GM12891 (cell line): Measurements from ENCODE around the gene SPOCK1.

ENCODE experiments used
- DNase-seq: peaks from one replicate; pipeline ENCODE4 v3.0.0; 2011; ENCODE audit warnings: low spot score; ENCODE audit not compliant: insufficient read length
- FAIRE-seq: peaks from 2 replicates; lab custom pipeline; 2011; peaks lifted over from hg19 to GRCh38; lab: Jason Lieb, UNC
- PAX5 ChIP-seq: IDR thresholded peaks from 2 replicates; pipeline ENCODE4 v1.6.1; 2011; ENCODE audit warnings: low read length, moderate library complexity, mild to moderate bottlenecking; ENCODE audit not compliant: insufficient read depth, severe bottlenecking
- POLR2A ChIP-seq: IDR thresholded peaks from 2 replicates; pipeline ENCODE4 v1.6.1; 2011; ENCODE audit warnings: low read depth, low read length, control low read depth
- POLR2AphosphoS5 ChIP-seq: IDR thresholded peaks from 2 replicates; pipeline ENCODE4 v1.6.1; 2011; ENCODE audit warnings: low read depth, low read length, control low read depth
- POU2F2 ChIP-seq: IDR thresholded peaks from 2 replicates; pipeline ENCODE4 v1.6.1; 2011; ENCODE audit warnings: low read depth, mild to moderate bottlenecking, control low read depth, low read length, moderate library complexity
- SPI1 ChIP-seq: IDR thresholded peaks from 2 replicates; pipeline ENCODE4 v1.6.1; 2011; ENCODE audit warnings: low read depth, low read length, control low read depth
- TAF1 ChIP-seq: IDR thresholded peaks from 2 replicates; pipeline ENCODE4 v1.6.1; 2011; ENCODE audit warnings: low read depth, low read length, control low read depth

SPOCK1 gene

GRCh38 chr5:137294604-137295003 is 204.5 kb downstream of the SPOCK1 start:
- no peak for FAIRE-seq

DNA sequence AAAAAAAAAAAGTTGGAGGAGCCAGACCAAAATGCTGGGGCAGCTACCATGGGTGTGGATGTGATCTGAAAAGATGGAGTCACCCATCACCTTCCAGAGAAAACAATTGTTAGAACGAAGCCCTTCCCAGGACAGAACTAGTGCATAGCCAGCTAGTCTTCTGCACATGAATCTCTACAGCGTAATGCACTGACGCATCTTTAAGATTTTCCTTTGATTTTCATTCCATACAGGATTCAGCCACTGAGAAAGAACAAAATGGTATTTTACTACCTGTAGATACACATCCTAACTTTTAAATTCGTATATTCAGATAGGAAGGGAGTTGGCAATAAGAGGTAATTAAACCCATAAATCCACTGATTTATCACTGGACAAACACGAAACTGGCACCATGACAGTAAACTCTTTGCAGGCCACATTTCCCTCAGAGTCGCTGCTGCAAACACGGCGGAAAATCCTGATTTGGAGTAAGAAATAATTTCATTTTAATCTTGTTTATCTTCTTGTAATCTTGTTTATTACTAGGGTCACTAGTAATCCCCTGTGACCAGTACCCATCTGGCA is 206.6 kb downstream of the SPOCK1 start:
- no peak for FAIRE-seq
- DNase-seq = no peak

More at GRCh38 chr5:137294604-137295003, 204.5 kb downstream of the SPOCK1 start:
- no peak for TF ChIP-seq SPI1
- no peak for TF ChIP-seq POLR2A
- TF ChIP-seq POU2F2 = no peak
- no peak for TF ChIP-seq TAF1
- TF ChIP-seq POLR2AphosphoS5 = no peak
- TF ChIP-seq PAX5 = no peak
- DNase-seq = no peak

DNA sequence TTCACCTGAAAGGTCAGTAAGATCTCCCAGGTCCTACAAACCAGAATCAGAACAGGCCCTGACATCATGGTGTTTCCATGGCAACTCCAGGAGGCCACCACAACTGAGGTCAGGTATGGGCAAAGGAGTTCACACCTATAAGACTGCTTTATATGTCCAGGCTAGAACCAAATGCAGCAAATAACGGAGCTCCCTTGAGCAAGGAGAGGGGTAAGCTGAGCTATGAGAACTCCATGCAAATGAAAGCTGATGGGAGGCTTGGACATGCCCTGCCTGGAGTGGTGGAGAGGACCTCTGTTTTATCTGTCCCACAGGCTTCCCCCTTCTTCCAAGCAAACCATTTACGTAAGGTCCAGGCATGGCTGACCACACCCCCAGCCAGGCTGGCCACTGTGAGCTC is 207.7 kb downstream of the SPOCK1 start:
- DNase-seq (no peak), FAIRE-seq (no peak)

More for the DNA sequence above, 206.6 kb downstream of the SPOCK1 start:
- no peak for TF ChIP-seq PAX5
- TF ChIP-seq POLR2AphosphoS5 = no peak
- no peak for TF ChIP-seq POLR2A

GRCh38 chr5:137291031-137291430 is 208.1 kb downstream of the SPOCK1 start:
- TF ChIP-seq PAX5 (no peak), SPI1 (no peak), POLR2AphosphoS5 (no peak), POU2F2 (no peak), POLR2A (no peak), TAF1 (no peak)
- DNase-seq = no peak
- FAIRE-seq = no peak

More for the DNA sequence above, 207.7 kb downstream of the SPOCK1 start:
- TF ChIP-seq SPI1 = no peak

DNA sequence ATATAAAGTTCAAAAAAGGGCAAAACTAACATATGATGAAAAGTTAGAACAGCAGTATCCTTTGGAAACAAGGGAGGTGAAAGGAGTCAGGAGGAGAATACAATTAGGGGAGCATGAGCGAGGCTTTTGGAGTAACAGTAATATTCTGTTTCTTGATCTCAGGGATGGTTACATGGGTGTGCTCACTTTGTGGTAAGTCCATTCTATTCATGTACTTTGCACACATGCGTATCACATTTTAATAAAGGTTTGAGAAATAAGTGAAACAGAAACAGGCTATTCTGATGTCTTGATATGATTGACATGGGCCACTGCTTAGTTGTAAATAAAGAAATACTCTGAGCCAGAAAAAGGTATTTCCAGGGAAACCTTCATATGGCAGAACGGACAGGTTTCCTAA is 208.8 kb downstream of the SPOCK1 start:
- no peak for DNase-seq
- no peak for TF ChIP-seq POLR2AphosphoS5
- TF ChIP-seq PAX5 = no peak
- TF ChIP-seq POLR2A = no peak
- TF ChIP-seq TAF1 = no peak
- TF ChIP-seq POU2F2 = no peak
- no peak for FAIRE-seq

DNA sequence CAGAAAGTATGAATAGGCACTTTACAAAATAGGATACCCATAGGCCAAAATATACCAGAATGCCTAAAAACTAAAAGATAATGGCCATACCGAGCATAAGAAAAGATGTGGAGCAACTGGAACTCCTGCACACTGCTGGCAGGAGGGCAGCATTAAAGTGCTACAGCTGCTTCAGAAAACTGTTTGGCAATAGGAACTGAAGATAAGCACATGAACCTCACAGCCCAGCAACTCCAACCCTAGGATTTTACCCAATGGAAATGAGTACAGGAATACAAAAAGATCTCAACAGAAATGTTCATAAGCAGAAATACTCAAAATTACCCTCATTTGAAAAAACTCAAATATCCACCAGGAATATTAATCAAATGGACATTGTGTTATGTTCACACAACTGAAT is 209.3 kb downstream of the SPOCK1 start:
- TF ChIP-seq SPI1 = no peak
- DNase-seq = no peak
- FAIRE-seq = no peak

DNA sequence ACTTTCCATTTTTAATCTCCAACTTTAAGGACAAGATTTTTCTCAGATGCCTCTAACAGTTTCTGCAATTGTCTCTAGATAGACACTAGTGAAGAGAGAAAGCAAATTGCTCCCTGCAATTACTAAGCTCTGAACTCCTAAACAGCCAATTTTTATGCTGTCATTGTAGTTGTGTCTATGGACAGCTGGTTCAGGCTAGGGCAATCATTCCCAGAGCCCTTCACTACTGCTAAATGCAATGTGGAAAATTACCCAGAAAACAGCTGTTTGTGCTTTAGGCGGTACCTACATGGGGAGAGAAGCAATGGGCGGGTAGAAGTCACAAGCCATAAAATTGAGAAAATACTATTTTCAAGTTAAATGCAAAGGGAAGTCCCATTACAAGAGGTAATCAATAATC is 211.6 kb downstream of the SPOCK1 start:
- no peak for DNase-seq
- no peak for FAIRE-seq
- TF ChIP-seq PAX5 (no peak), SPI1 (no peak)

DNA sequence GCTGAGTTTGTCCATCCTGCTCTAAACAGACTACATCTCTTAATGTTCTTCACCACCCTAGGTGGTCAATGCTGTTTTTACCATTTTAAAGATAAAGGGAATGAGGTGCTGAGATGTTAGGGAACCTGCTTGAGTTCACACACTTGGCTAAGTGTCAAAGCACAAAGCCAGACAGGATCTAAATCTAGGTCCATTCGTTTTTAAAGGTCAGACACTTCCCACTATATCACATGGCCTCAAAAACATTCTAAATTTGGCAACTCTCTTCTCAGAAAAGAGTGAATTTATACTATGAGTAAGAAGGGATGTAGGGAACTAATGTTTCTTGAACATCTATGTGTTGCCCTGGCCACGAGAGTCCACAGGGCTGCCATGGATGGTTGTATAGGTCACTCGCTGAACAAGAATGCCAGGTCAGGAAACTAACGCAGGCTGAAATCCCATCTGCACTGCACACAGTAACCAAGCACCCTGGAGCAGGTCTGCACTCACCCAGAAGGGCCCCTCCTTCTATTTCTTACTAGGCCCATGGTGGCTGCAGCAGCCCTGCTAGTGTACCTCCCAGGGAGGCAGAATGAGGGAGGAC is 213.0 kb downstream of the SPOCK1 start:
- TF ChIP-seq POU2F2 = no peak
- TF ChIP-seq POLR2AphosphoS5 = no peak
- no peak for TF ChIP-seq TAF1
- no peak for TF ChIP-seq PAX5
- no peak for TF ChIP-seq POLR2A
- TF ChIP-seq SPI1 = no peak
- no peak for FAIRE-seq
- DNase-seq = no peak

GRCh38 chr5:137283801-137284200 is 215.3 kb downstream of the SPOCK1 start:
- DNase-seq (no peak), FAIRE-seq (no peak)
- no peak for TF ChIP-seq POLR2A
- no peak for TF ChIP-seq TAF1
- TF ChIP-seq SPI1 = no peak
- TF ChIP-seq POU2F2 = no peak
- TF ChIP-seq PAX5 = no peak
- TF ChIP-seq POLR2AphosphoS5 = no peak

DNA sequence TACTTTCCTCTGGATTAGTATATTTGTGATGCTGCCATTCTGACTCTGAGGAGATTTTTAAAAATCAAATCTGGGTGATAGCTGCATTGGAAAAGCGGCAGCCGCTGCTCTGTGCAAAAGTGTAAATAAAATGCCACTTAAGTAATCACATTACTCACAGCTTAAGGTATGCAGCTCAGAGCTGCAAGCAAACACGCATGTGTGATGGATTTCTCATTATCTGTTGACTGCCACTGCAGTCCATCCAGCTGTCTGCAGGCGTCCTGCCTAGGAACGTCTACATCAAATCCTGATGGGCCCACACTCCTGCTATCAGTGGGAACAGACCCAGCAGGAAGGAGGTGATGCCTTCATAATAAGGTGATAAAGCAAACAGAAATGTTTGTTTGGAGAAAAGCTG is 216.9 kb downstream of the SPOCK1 start:
- FAIRE-seq (no peak), DNase-seq (no peak)
- TF ChIP-seq POU2F2 = no peak
- TF ChIP-seq TAF1 = no peak
- no peak for TF ChIP-seq PAX5
- no peak for TF ChIP-seq POLR2A
- no peak for TF ChIP-seq POLR2AphosphoS5
- TF ChIP-seq SPI1 = no peak

- FAIRE-seq (no peak), DNase-seq (no peak)
- no peak for TF ChIP-seq SPI1
- no peak for TF ChIP-seq POU2F2
- no peak for TF ChIP-seq PAX5
- TF ChIP-seq POLR2AphosphoS5 = no peak
- TF ChIP-seq TAF1 = no peak
- no peak for TF ChIP-seq POLR2A
Observed at GRCh38 chr5:137281201-137281600, 217.9 kb downstream of the SPOCK1 start.
